ENCODE data around the gene NABP2.

DNA sequence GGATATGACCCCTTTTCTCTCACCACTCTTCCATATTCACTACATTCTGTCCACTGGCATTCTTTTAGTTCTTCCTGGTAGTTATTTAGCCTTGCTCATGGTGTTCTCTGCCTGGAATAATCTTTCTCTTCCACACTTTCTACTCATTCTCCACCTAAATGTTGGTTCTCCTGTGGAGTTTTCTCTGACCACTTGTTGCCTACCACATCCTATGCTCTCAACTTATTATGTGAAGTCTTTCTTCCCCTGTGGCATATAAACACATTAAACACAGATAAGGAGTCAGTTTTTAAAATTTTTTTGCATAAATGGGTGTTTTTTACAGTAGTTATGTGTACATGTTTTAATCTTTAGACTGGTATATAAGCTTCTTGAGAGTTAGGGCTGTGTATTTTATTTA, 31.6 kb upstream of the NABP2 start:
- TF ChIP-seq EZH2phosphoT487 (IDR thresholded peaks at IDR 0.05; ENCODE audit: borderline replicate concordance, low read depth) (no peak), GABPA (IDR thresholded peaks at IDR 0.05; ENCODE audit: low read depth) (no peak), RAD21 (IDR thresholded peaks at IDR 0.05; ENCODE audit: low read length) (no peak), JUND (IDR thresholded peaks at IDR 0.05) (no peak), POLR2AphosphoS5 (IDR thresholded peaks at IDR 0.05; ENCODE audit: low read depth, low read length) (no peak), EP300 (IDR thresholded peaks at IDR 0.05; ENCODE audit: borderline replicate concordance in 1 of 2, low read depth in 1 of 2, low read length in 1 of 2) (no peak), NRF1 (IDR thresholded peaks at IDR 0.05; ENCODE audit: low read depth, low read length) (no peak), GATA2 (CRISPR knock-in tag; IDR thresholded peaks at IDR 0.05) (no peak), SMC3 (IDR thresholded peaks at IDR 0.05; ENCODE audit: low read depth, low read length) (no peak), FOXM1 (IDR thresholded peaks at IDR 0.05; ENCODE audit: low read depth) (no peak), NFIC (IDR thresholded peaks at IDR 0.05; ENCODE audit: borderline replicate concordance) (no peak)
- TF ChIP-seq, protein P1, sequence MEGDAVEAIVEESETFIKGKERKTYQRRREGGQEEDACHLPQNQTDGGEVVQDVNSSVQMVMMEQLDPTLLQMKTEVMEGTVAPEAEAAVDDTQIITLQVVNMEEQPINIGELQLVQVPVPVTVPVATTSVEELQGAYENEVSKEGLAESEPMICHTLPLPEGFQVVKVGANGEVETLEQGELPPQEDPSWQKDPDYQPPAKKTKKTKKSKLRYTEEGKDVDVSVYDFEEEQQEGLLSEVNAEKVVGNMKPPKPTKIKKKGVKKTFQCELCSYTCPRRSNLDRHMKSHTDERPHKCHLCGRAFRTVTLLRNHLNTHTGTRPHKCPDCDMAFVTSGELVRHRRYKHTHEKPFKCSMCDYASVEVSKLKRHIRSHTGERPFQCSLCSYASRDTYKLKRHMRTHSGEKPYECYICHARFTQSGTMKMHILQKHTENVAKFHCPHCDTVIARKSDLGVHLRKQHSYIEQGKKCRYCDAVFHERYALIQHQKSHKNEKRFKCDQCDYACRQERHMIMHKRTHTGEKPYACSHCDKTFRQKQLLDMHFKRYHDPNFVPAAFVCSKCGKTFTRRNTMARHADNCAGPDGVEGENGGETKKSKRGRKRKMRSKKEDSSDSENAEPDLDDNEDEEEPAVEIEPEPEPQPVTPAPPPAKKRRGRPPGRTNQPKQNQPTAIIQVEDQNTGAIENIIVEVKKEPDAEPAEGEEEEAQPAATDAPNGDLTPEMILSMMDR (IDR thresholded peaks at IDR 0.05): no peak
- TF ChIP-seq, protein P2, sequence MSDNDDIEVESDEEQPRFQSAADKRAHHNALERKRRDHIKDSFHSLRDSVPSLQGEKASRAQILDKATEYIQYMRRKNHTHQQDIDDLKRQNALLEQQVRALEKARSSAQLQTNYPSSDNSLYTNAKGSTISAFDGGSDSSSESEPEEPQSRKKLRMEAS (IDR thresholded peaks at IDR 0.05; ENCODE audit: low read depth): no peak
- TF ChIP-seq, protein P3, sequence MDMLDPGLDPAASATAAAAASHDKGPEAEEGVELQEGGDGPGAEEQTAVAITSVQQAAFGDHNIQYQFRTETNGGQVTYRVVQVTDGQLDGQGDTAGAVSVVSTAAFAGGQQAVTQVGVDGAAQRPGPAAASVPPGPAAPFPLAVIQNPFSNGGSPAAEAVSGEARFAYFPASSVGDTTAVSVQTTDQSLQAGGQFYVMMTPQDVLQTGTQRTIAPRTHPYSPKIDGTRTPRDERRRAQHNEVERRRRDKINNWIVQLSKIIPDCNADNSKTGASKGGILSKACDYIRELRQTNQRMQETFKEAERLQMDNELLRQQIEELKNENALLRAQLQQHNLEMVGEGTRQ (IDR thresholded peaks at IDR 0.05; ENCODE audit: borderline replicate concordance, low read depth, low read length): no peak

Data from SK-N-SH (cell line).